SKM-1 treated with dmso at 0.1 percent for 144 hours (cell line): ENCODE data around the gene LYPD6.

Experiments used
- DNase-seq: peaks from one replicate; lab custom pipeline; 2025; ENCODE audit not compliant: unreplicated experiment; lab: John Stamatoyannopoulos, UW

Gene LYPD6

GRCh38 chr2:149346272-149346671, 15.9 kb downstream of the LYPD6 start:
- no peak for DNase-seq

- no peak for DNase-seq
Measured at GRCh38 chr2:149348291-149348690, 17.9 kb downstream of the LYPD6 start.

- no peak for DNase-seq
Measured at GRCh38 chr2:149353421-149353820, 23.0 kb downstream of the LYPD6 start.

- no peak for DNase-seq
Measured at GRCh38 chr2:149355716-149356422, 25.5 kb downstream of the LYPD6 start.

GRCh38 chr2:149357058-149357457, 26.7 kb downstream of the LYPD6 start:
- DNase-seq, result no peak

GRCh38 chr2:149360106-149360505, 29.7 kb downstream of the LYPD6 start:
- DNase-seq, result no peak

- DNase-seq, result no peak
Measured at GRCh38 chr2:149363958-149364357, 33.6 kb downstream of the LYPD6 start.

- DNase-seq, result no peak
Measured at GRCh38 chr2:149364839-149365238, 34.5 kb downstream of the LYPD6 start.

- no peak for DNase-seq
Measured at GRCh38 chr2:149365931-149366583, 35.7 kb downstream of the LYPD6 start.

GRCh38 chr2:149370061-149370775, 39.8 kb downstream of the LYPD6 start:
- no peak for DNase-seq

- no peak for DNase-seq
Measured at GRCh38 chr2:149371476-149371875, 41.1 kb downstream of the LYPD6 start.

- no peak for DNase-seq
Measured at GRCh38 chr2:149375801-149376361, 45.5 kb downstream of the LYPD6 start.

GRCh38 chr2:149380205-149380604, 49.8 kb downstream of the LYPD6 start:
- no peak for DNase-seq

GRCh38 chr2:149383340-149383739, 53.0 kb downstream of the LYPD6 start:
- DNase-seq, result no peak

- DNase-seq, result no peak
Measured at GRCh38 chr2:149385350-149385749, 55.0 kb downstream of the LYPD6 start.

GRCh38 chr2:149387411-149387810, 57.0 kb downstream of the LYPD6 start:
- no peak for DNase-seq

- no peak for DNase-seq
Measured at GRCh38 chr2:149388120-149388816, 57.9 kb downstream of the LYPD6 start.

GRCh38 chr2:149389506-149390167, 59.2 kb downstream of the LYPD6 start:
- DNase-seq, result no peak

GRCh38 chr2:149393614-149394013, 63.2 kb downstream of the LYPD6 start:
- DNase-seq, result no peak

- DNase-seq, result no peak
Measured at GRCh38 chr2:149394864-149395263, 64.5 kb downstream of the LYPD6 start.
